Measurements from ENCODE around the gene PBX3.
A peak's percentile ranks its signal among the peaks of the same experiment; 100 is the strongest.

DNA sequence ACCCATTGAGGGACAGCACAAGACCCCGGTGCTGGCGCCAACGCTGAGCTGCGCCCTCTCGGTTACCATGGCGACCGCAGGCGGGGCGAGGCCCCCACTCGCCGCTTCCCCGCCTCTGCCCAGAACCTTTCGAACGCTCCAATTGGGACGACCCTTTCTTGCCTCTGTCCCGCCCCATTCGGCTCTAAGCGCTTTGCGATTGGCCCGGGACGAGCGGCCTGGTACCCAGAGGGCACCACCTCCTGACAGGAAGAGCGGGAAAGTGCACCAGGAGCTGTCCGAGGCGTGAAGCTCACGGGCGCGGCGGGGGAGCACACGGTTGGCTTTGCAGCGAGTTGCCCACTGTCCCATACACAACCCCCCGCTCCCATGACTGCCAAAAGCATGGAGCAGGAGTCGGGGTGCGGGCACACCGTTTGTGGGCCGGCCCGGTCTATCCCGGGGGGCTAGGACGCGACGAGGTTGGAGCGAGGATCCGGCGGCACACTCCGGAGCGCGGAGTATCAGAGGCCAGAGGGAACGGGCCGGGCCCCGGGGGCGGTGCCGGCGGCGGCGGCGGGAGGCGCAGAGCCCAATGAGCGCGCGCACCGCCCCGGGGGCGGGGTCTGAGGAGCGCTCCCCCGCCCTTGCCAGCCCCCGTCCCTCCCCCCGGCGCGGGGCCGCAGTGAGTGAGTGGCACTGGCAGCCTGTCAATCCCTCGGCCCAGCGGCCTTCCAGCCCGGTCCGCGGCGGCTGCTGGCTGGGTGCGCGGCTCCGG is 978 bp upstream of the PBX3 start:
- no peak for TF ChIP-seq FOXA1 (IDR thresholded peaks at IDR 0.05)
- TF ChIP-seq SP1 (IDR thresholded peaks at IDR 0.05), result no peak
- TF ChIP-seq FOXK2 (IDR thresholded peaks at IDR 0.05), result no peak
- TF ChIP-seq FOXM1 (IDR thresholded peaks at IDR 0.05; ENCODE audit: borderline replicate concordance), result no peak
- TF ChIP-seq ZNF384 (IDR thresholded peaks at IDR 0.05), result no peak
- TF ChIP-seq TARDBP (IDR thresholded peaks at IDR 0.05), result no peak
- TF ChIP-seq, protein P1, sequence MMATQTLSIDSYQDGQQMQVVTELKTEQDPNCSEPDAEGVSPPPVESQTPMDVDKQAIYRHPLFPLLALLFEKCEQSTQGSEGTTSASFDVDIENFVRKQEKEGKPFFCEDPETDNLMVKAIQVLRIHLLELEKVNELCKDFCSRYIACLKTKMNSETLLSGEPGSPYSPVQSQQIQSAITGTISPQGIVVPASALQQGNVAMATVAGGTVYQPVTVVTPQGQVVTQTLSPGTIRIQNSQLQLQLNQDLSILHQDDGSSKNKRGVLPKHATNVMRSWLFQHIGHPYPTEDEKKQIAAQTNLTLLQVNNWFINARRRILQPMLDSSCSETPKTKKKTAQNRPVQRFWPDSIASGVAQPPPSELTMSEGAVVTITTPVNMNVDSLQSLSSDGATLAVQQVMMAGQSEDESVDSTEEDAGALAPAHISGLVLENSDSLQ (IDR thresholded peaks at IDR 0.05), result peak; percentile 95
- TF ChIP-seq L3MBTL2 (conservative IDR thresholded peaks at IDR 0.05), result peak; percentile 100
- no peak for TF ChIP-seq SUZ12 (IDR thresholded peaks at IDR 0.05)
- no peak for TF ChIP-seq HDGF (IDR thresholded peaks at IDR 0.05; ENCODE audit: borderline replicate concordance)
- TF ChIP-seq NFRKB (IDR thresholded peaks at IDR 0.05), result no peak
- TF ChIP-seq ARNT (IDR thresholded peaks at IDR 0.05), result no peak
- no peak; the same call in 1 of the 2 replicates for TF ChIP-seq LEF1 (IDR thresholded peaks at IDR 0.05; ENCODE audit: borderline replicate concordance)
- TF ChIP-seq CTBP1 (IDR thresholded peaks at IDR 0.05; ENCODE audit: borderline replicate concordance), result peak; percentile 77; the same call in 1 of the 2 replicates
